ELF-1 (cell line): Measurements from ENCODE around the gene NOXO1.

Experiments
- DNase-seq: peaks from one replicate; pipeline ENCODE4 v3.0.0-alpha.2; 2016; ENCODE audit warnings: low read depth, low spot score

The NOXO1 gene

GRCh38 chr16:1979271-1980029 lies 1.8 kb downstream of the NOXO1 start:
- DNase-seq = peak; percentile 69

GRCh38 chr16:1978476-1979120 lies 2.7 kb downstream of the NOXO1 start:
- DNase-seq = no peak

GRCh38 chr16:1977875-1978268 lies 3.4 kb downstream of the NOXO1 start:
- DNase-seq = no peak

GRCh38 chr16:1976951-1977874 lies 4.1 kb downstream of the NOXO1 start:
- DNase-seq = no peak

- no peak for DNase-seq
Measured at GRCh38 chr16:1976216-1976520, 5.1 kb downstream of the NOXO1 start.

- DNase-seq = no peak
Measured at GRCh38 chr16:1975432-1976215, 5.6 kb downstream of the NOXO1 start.

- DNase-seq = no peak
Measured at GRCh38 chr16:1974157-1975070, 6.9 kb downstream of the NOXO1 start.

GRCh38 chr16:1973461-1974156 lies 7.7 kb downstream of the NOXO1 start:
- no peak for DNase-seq

GRCh38 chr16:1972490-1972877 lies 8.8 kb downstream of the NOXO1 start:
- peak; percentile 39 for DNase-seq

- peak; percentile 98 for DNase-seq
Measured at GRCh38 chr16:1971796-1972489, 9.3 kb downstream of the NOXO1 start, which contains the start of gene TBL3. TBL3 (plus strand) TSS chr16:1972053; CDS start chr16:1972165, 112 bp downstream.

GRCh38 chr16:1968146-1968953 lies 12.9 kb downstream of the NOXO1 start:
- DNase-seq = no peak

GRCh38 chr16:1966460-1966859 lies 14.8 kb downstream of the NOXO1 start, which contains the start of gene RNF151:
RNF151 (plus strand) TSS chr16:1966856; CDS start chr16:1966882, 26 bp downstream.
- no peak for DNase-seq

- DNase-seq = no peak
Measured at GRCh38 chr16:1965396-1966001, 15.8 kb downstream of the NOXO1 start.

- peak; percentile 99 for DNase-seq
Measured at GRCh38 chr16:1964506-1965395, 16.5 kb downstream of the NOXO1 start, which contains the start of gene RPS2. RPS2 (minus strand) TSS chr16:1964826; CDS start chr16:1964625, 201 bp downstream.

GRCh38 chr16:1963806-1964505 lies 17.3 kb downstream of the NOXO1 start:
- peak; percentile 35 for DNase-seq
